ENCODE data around the gene ZNF559. TPM values are rescaled to one million over a fixed set of nuclear protein-coding genes. Genes with fewer than 3 reads are reported as not detected.
"Not testable (repeated sequence)": the region's sequence is repeated elsewhere in the genome, so short reads cannot be mapped to it uniquely, and the experiment has no call there.

The ZNF559 gene
- 20.9 and 27.8 TPM in 2 replicates for polyA plus RNA-seq (2011; rRNA removed)
- 8.3 and 12.9 TPM in 2 replicates for polyA minus RNA-seq (2011; rRNA and poly(A)+ RNA removed)

DNA sequence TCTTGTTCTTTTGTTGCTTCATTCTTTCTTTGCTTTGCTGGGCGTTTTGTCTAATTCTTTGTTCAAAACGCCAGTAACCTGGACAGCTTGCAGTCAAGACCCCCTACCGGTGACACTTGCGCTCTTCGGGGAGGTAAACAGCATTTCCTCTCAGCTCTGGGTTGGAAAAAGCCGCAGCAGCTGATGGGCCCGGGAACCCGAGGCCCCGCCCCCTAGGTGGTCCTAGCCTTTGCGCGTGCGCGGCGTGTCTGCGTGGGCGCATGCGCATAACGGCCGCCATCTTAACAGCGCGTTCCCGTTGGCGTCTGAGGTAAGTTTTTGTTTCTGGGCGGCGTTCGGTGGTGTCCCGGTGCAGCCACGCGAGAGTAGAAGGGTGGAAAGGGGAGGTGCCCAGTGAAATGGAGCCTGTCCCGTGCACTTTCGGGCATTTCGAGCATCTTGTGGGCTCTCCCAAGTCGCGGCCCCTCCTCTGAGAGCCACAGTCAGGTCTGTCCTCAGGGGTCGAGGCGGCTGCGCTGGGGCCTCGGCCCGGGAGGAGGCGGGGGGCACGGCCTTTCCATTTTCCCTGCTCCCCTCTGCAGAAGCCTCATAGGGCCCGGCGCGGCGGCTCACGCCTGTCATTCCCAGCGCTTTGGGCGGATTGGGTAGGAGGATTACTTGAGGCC lies at the start of gene ZNF559:
TSS of gene ZNF559 (plus strand) at position 261 of the 665 bp plus-strand sequence. CDS start 14,371 bp downstream, outside the sequence.
- DNase-seq (ENCODE audit: low read depth, low spot score) = peak; percentile 90
- Histone ChIP-seq H3K4me3 (ENCODE audit: low read depth, low read length) (peak within 1 kb of the TSS; percentile 77), H3K9me3 (ENCODE audit: control insufficient read depth, insufficient read depth, low read length) (peaks cover 54% of the 10 kb centered on the region), H3K27me3 (ENCODE audit: control insufficient read depth, insufficient read depth, low read length) (no peaks in the 10 kb centered on the region), H3K27ac (ENCODE audit: low read depth, low read length) (peak within 1 kb of the TSS; percentile 91)
- TF ChIP-seq, protein P1, sequence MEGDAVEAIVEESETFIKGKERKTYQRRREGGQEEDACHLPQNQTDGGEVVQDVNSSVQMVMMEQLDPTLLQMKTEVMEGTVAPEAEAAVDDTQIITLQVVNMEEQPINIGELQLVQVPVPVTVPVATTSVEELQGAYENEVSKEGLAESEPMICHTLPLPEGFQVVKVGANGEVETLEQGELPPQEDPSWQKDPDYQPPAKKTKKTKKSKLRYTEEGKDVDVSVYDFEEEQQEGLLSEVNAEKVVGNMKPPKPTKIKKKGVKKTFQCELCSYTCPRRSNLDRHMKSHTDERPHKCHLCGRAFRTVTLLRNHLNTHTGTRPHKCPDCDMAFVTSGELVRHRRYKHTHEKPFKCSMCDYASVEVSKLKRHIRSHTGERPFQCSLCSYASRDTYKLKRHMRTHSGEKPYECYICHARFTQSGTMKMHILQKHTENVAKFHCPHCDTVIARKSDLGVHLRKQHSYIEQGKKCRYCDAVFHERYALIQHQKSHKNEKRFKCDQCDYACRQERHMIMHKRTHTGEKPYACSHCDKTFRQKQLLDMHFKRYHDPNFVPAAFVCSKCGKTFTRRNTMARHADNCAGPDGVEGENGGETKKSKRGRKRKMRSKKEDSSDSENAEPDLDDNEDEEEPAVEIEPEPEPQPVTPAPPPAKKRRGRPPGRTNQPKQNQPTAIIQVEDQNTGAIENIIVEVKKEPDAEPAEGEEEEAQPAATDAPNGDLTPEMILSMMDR (IDR thresholded peaks at IDR 0.05; ENCODE audit: low read depth, low read length) = peak; percentile 51
- CTCF ChIA-PET = interaction anchor here (0.5 to 1.6 kb wide), 4 partner anchors 12 to 182 kb away, joined by 3 to 10 read pairs (median 4); no protein-coding TSS in a partner anchor
- POLR2A ChIA-PET = interaction anchor here (0.5 to 0.9 kb wide), 3 partner anchors 15 to 492 kb away, joined by 4 to 5 read pairs (median 4); partner anchors contain the start of genes MBD3L1, ZNF558 and ZNF699

DNA sequence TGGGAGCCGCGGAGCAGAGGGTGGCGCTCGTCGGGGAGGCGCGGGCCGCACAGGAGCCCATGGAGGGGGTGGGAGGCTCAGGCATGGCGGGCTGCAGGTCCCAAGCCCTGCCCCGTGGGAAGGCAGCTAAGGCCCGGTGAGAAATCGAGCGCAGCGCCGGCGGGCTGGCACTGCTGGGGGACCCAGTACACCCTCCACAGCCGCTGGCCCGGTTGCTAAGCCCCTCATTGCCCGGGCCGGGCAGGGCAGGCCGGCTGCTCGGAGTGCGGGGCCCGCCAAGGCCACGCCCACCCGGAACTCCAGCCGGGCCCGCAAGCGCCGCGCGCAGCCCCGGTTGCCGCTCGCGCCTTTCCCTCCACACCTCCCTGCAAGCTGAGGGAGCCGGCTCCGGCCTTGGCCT lies 40.5 kb upstream of the ZNF559 start:
- DNase-seq (ENCODE audit: low read depth, low spot score); H3K27ac ChIP-seq (ENCODE audit: low read depth, low read length); H3K4me3 ChIP-seq (ENCODE audit: low read depth, low read length); H3K27me3 ChIP-seq (ENCODE audit: control insufficient read depth, insufficient read depth, low read length); CTCF ChIA-PET; POLR2A ChIA-PET: not testable (repeated sequence)
- H3K9me3 ChIP-seq (ENCODE audit: control insufficient read depth, insufficient read depth, low read length) = peaks cover 19% of the 10 kb centered on the region

DNA sequence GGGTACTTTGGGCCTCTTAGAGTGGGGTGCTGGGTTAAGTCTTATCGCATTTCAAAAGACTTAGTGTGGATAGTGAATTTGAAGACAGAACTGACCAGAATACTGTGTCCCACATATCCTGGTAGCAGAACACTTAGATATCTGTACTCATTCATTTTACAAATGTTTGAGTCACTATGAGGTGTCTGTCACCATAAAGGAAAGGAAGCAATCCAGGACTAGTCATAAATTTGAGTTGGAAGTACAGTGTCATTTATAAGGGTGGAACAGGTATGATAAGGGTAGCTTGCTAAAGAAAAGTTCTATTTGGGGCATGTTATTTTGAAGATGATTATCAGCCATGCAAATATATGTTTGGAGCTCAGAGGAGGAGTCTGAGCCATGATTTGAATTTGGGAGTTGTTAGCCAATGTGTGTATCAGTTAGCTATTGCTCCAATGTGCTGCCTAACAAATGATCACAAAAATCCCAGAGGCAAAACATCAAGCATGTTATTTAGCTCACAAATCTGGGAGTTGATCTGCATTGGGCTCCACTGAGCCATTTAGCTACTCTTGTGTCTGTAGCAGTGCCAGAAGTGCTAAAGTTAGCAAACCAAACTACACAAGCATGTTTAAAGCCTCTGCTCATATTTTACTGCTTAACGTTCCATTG lies 34.6 kb upstream of the ZNF559 start:
- no peak overlapping the region for H3K27ac ChIP-seq (ENCODE audit: low read depth, low read length)
- H3K27me3 ChIP-seq (ENCODE audit: control insufficient read depth, insufficient read depth, low read length) = no peaks in the 10 kb centered on the region
- no peak for DNase-seq (ENCODE audit: low read depth, low spot score)
- TF ChIP-seq, protein P1 (IDR thresholded peaks at IDR 0.05; ENCODE audit: low read depth, low read length) = no peak
- CTCF ChIA-PET = no interaction called here
- POLR2A ChIA-PET = no interaction called here
- H3K4me3 ChIP-seq (ENCODE audit: low read depth, low read length) = no peak overlapping the region
- peaks cover 30% of the 10 kb centered on the region for H3K9me3 ChIP-seq (ENCODE audit: control insufficient read depth, insufficient read depth, low read length)

DNA sequence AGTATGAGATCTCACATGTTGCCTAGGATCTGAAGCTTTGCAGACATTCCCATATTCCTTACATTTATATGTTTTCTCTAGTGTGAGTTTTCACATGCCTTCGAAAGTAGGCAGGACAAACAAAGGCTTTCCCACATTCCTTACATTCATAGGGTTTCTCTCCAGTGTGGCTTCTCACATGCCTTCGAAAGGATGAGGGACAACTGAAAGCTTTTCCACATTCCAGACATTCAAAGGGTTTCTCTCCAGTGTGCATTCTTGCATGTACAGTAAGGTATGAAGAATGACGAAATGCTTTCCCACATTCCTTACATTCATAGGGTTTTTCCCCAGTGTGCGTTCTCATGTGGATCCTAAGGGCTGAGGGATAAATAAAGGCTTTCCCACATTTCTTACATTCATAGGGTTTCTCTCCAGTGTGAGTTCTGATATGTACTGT lies 28.5 kb upstream of the ZNF559 start:
- TF ChIP-seq, protein P1 (IDR thresholded peaks at IDR 0.05; ENCODE audit: low read depth, low read length) = no peak
- H3K4me3 ChIP-seq (ENCODE audit: low read depth, low read length) = no peak overlapping the region
- H3K9me3 ChIP-seq (ENCODE audit: control insufficient read depth, insufficient read depth, low read length) = peaks cover 47% of the 10 kb centered on the region
- H3K27me3 ChIP-seq (ENCODE audit: control insufficient read depth, insufficient read depth, low read length) = no peaks in the 10 kb centered on the region
- DNase-seq (ENCODE audit: low read depth, low spot score) = no peak
- ChIA-PET CTCF (no interaction called here), POLR2A (no interaction called here)
- H3K27ac ChIP-seq (ENCODE audit: low read depth, low read length) = no peak overlapping the region

DNA sequence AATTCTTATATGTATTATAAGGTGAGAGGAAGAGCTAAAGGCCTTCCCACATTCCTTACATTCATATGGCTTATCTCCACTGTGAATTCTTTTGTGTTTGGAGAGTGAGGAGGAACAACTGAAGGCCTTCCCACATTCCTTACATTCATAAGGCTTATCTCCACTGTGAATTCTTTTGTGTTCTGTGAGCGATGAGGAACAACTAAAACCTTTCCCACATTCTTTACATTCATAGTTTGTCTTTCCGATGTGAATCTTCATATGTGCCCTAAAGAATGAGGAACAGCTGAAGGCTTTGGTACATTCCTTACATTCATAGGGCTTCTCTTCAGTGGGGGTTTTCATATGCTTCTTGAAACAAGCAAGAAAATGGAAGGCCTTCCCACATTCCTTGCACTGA lies 27.6 kb upstream of the ZNF559 start:
- H3K27me3 ChIP-seq (ENCODE audit: control insufficient read depth, insufficient read depth, low read length) = no peaks in the 10 kb centered on the region
- CTCF ChIA-PET = no interaction called here
- H3K9me3 ChIP-seq (ENCODE audit: control insufficient read depth, insufficient read depth, low read length) = peaks cover 47% of the 10 kb centered on the region
- TF ChIP-seq, protein P1 (IDR thresholded peaks at IDR 0.05; ENCODE audit: low read depth, low read length) = no peak
- no peak overlapping the region for H3K4me3 ChIP-seq (ENCODE audit: low read depth, low read length)
- DNase-seq (ENCODE audit: low read depth, low spot score) = no peak
- no peak overlapping the region for H3K27ac ChIP-seq (ENCODE audit: low read depth, low read length)
- POLR2A ChIA-PET = no interaction called here
